IMR-90 (cell line): Measurements from ENCODE around the gene EFEMP2. TPM values are rescaled to one million over a fixed set of nuclear protein-coding genes. Genes with fewer than 3 reads are reported as not detected.

ENCODE experiments used
- ATAC-seq: fragments of 200-7000 bp; cut with Tn5 transposase; 2 replicates; pipeline ENCODE4 v1.9.1; 2020; ENCODE audit warnings: low read depth, mild to moderate bottlenecking, moderate library complexity
- BruUV-seq: library from RNA; stranded (reverse); fragments of 400-500 nt; replicated peaks from 2 replicates; lab custom pipeline; 2021; lab: Mats Ljungman, UMichigan
- CTCF ChIA-PET: fragments of 300-600 bp; formaldehyde crosslinking; extraction: SDS; loops from one replicate; lab custom pipeline; 2021; ENCODE audit warnings: antibody characterized with exemption; lab: Yijun Ruan, JAX
- POLR2A ChIA-PET: fragments of 300-600 bp; sonication (Branson Sonifier 250); formaldehyde crosslinking; loops from one replicate; lab custom pipeline; 2022; ENCODE audit warnings: antibody characterized with exemption; ENCODE audit not compliant: unreplicated experiment; lab: Charles Lee
- DNase-seq: peaks from one replicate; pipeline ENCODE4 v3.0.0; 2013
- H2AFZ ChIP-seq: replicated peaks from 2 replicates; pipeline ENCODE3; 2013; ENCODE audit warnings: low read length, mild to moderate bottlenecking; ENCODE audit not compliant: poor library complexity
- H2AK5ac ChIP-seq: 2 replicates; pipeline ENCODE4 v1.6.1; 2013; ENCODE audit warnings: low read depth, low read length, inconsistent platforms
- H2AK9ac ChIP-seq: replicated peaks from 2 replicates; pipeline ENCODE3; 2013; ENCODE audit warnings: mild to moderate bottlenecking, low read depth, low read length, moderate library complexity; ENCODE audit not compliant: poor library complexity
- H2BK120ac ChIP-seq: 2 replicates; pipeline ENCODE4 v1.6.1; 2013; ENCODE audit warnings: low read depth, low read length, inconsistent platforms
- H2BK15ac ChIP-seq: 3 replicates; pipeline ENCODE4 v1.6.1; 2013; ENCODE audit warnings: low read depth, low read length, inconsistent platforms
- H2BK20ac ChIP-seq: 2 replicates; pipeline ENCODE4 v1.6.1; 2013; ENCODE audit warnings: low read depth, mild to moderate bottlenecking, inconsistent platforms, low read length, moderate library complexity
- H2BK5ac ChIP-seq: 2 replicates; pipeline ENCODE4 v1.6.1; 2013; ENCODE audit warnings: mild to moderate bottlenecking, low read depth, low read length, inconsistent platforms; ENCODE audit not compliant: poor library complexity, severe bottlenecking
- H3K14ac ChIP-seq: replicated peaks from 2 replicates; pipeline ENCODE4 v1.6.1; 2013; ENCODE audit warnings: low read depth, low read length, inconsistent platforms
- H3K18ac ChIP-seq: 2 replicates; pipeline ENCODE4 v1.6.1; 2013; ENCODE audit warnings: low read depth, low read length, control low read depth
- H3K23ac ChIP-seq: 2 replicates; pipeline ENCODE4 v1.6.1; 2013; ENCODE audit warnings: low read depth, low read length, inconsistent platforms
- H3K27ac ChIP-seq: 2 replicates; pipeline ENCODE4 v1.5.1; 2013; ENCODE audit warnings: mild to moderate bottlenecking, control low read depth, low read length; ENCODE audit not compliant: insufficient read depth
- H3K27me3 ChIP-seq: 2 replicates; pipeline ENCODE4 v1.6.1; 2013; ENCODE audit warnings: low read length; ENCODE audit not compliant: control insufficient read depth, insufficient read depth
- H3K36me3 ChIP-seq: 2 replicates; pipeline ENCODE4 v1.6.1; 2013; ENCODE audit warnings: low read length, mixed read lengths; ENCODE audit not compliant: control insufficient read depth, insufficient read depth
- H3K4ac ChIP-seq: 2 replicates; pipeline ENCODE4 v1.6.1; 2013; ENCODE audit warnings: low read depth, low read length, inconsistent platforms
- H3K4me1 ChIP-seq: 2 replicates; pipeline ENCODE4 v1.6.1; 2013; ENCODE audit warnings: low read length, mixed read lengths; ENCODE audit not compliant: control insufficient read depth, insufficient read depth
- H3K4me2 ChIP-seq: 2 replicates; pipeline ENCODE4 v1.6.1; 2013; ENCODE audit warnings: low read depth, mild to moderate bottlenecking, control low read depth, low read length, moderate library complexity
- H3K4me3 ChIP-seq: 2 replicates; pipeline ENCODE4 v1.5.1; 2013; ENCODE audit warnings: low read depth, mild to moderate bottlenecking, control low read depth, low read length, moderate library complexity; ENCODE audit not compliant: insufficient read depth
- H3K56ac ChIP-seq: 2 replicates; pipeline ENCODE4 v1.6.1; 2013; ENCODE audit warnings: low read length, inconsistent platforms; ENCODE audit not compliant: insufficient read depth; ENCODE audit errors: extremely low read depth
- H3K79me1 ChIP-seq, 2 experiments: 2 replicates each; pipeline ENCODE4 v1.6.1; 2013; ENCODE audit warnings: low read length in 2 of 2, inconsistent platforms in 1 of 2, low read depth in 1 of 2
- H3K9ac ChIP-seq: 2 replicates; pipeline ENCODE4 v1.6.1; 2013; ENCODE audit warnings: low read depth, low read length, control low read depth
- H3K9me1 ChIP-seq: 2 replicates; pipeline ENCODE4 v1.6.1; 2013; ENCODE audit warnings: low read length, inconsistent platforms; ENCODE audit not compliant: insufficient read depth
- H3K9me3 ChIP-seq: 2 replicates; pipeline ENCODE4 v1.6.1; 2013; ENCODE audit warnings: low read length; ENCODE audit not compliant: control insufficient read depth, insufficient read depth
- H4K20me1 ChIP-seq: 2 replicates; pipeline ENCODE4 v1.6.1; 2013; ENCODE audit warnings: low read length, inconsistent platforms; ENCODE audit not compliant: insufficient read depth
- H4K5ac ChIP-seq: 2 replicates; pipeline ENCODE4 v1.6.1; 2013; ENCODE audit warnings: mild to moderate bottlenecking, low read depth, low read length, control low read depth
- H4K8ac ChIP-seq, 2 experiments: 2 replicates each; pipeline ENCODE4 v1.6.1; 2013; ENCODE audit warnings: low read depth in 2 of 2, low read length in 2 of 2, control low read depth in 1 of 2, inconsistent platforms in 1 of 2
- H4K91ac ChIP-seq: 2 replicates; pipeline ENCODE4 v1.6.1; 2013; ENCODE audit warnings: low read depth, low read length, inconsistent platforms; ENCODE audit not compliant: insufficient read depth
- CTCF ChIP-seq: conservative IDR thresholded peaks from 2 replicates; pipeline ENCODE4 v1.5.1; 2012; ENCODE audit warnings: mild to moderate bottlenecking, low read depth, low read length, improper control_type of control experiment
- NFE2L2 ChIP-seq: fragments of 150-350 bp; IDR thresholded peaks from 2 replicates; pipeline ENCODE4 v1.6.1; 2016; ENCODE audit warnings: low read depth, mild to moderate bottlenecking, low read length
- POLR2A ChIP-seq: IDR thresholded peaks from 2 replicates; pipeline ENCODE4 v1.6.1; 2012; ENCODE audit warnings: mild to moderate bottlenecking, low read depth, low read length
- RAD21 ChIP-seq: IDR thresholded peaks from 2 replicates; pipeline ENCODE4 v1.6.1; 2012; ENCODE audit warnings: low read length, improper control_type of control experiment
- RCOR1 ChIP-seq: IDR thresholded peaks from 2 replicates; pipeline ENCODE4 v1.6.1; 2012; ENCODE audit warnings: mild to moderate bottlenecking, low read length, improper control_type of control experiment; ENCODE audit not compliant: insufficient replicate concordance
- WGBS, 2 experiments: methylation state at CpG; one replicate each; pipeline versions ENCODE4 v1.1.5 to v1.1.7; 2013; ENCODE audit warnings: missing lambda C conversion rate in 2 of 2; ENCODE audit not compliant: insufficient read length in 1 of 2; ENCODE audit errors: extremely low coverage in 2 of 2; 5-methylcytosine and 5-hydroxymethylcytosine counted together
- dilution Hi-C: fragments of 300-500 bp; cut with HindIII; formaldehyde crosslinking; loops from one replicate; pipeline ENCODE4 v1.14.3; 2018; ENCODE audit warnings: low sequenced_read_pairs; ENCODE audit not compliant: unreplicated experiment
- in situ Hi-C: fragments of 300-500 bp; cut with MboI; formaldehyde crosslinking; loops from 3 replicates; pipeline ENCODE4 v1.14.3; 2019; ENCODE audit warnings: low sequenced_read_pairs, inconsistent platforms, mixed read lengths
- intact Hi-C: fragments of 100-400 bp; cut with micrococcal nuclease; formaldehyde crosslinking; loops from 2 replicates; pipeline ENCODE4 v1.10.0; 2022
- polyA plus RNA-seq, 3 experiments: library from polyadenylated mRNA; depleted of rRNA; stranded (reverse); fragments of >200 nt; gene quantifications; 2 replicates each; pipeline ENCODE4 v1.2.3, GENCODE V29; 2012; ENCODE audit warnings: low replicate concordance in 1 of 3
- total RNA-seq: library from RNA; depleted of rRNA; stranded (reverse); fragments of >200 nt; gene quantifications from 2 replicates; pipeline ENCODE4 v1.2.3, GENCODE V29; 2012
- TF ChIP-seq, protein P1 (sequence below): fragments of 150-350 bp; IDR thresholded peaks from 2 replicates; pipeline ENCODE4 v1.6.1; 2016; ENCODE audit warnings: low read depth, mild to moderate bottlenecking, low read length, moderate library complexity, borderline replicate concordance

The EFEMP2 gene
- total and polyA plus RNA-seq, 2 of the 4 experiments (the other 2 are of a cell fraction): 62.7 to 431 TPM

- peaks cover 39% of the 10 kb centered on the region for H4K20me1 ChIP-seq
- POLR2A ChIA-PET: interaction anchor here (0.5 to 1.6 kb wide), 2 partner anchors 9 to 200 kb away, joined by 3 to 5 read pairs; no protein-coding TSS in a partner anchor
These were observed 9.4 kb downstream of the EFEMP2 start for GRCh38 chr11:65862941-65863888.

More at GRCh38 chr11:65862941-65863888, 9.4 kb downstream of the EFEMP2 start:
- Histone ChIP-seq H4K8ac (0 out of 4 replicates have a peak overlapping the region, but pooled peaks of 1 of the 2 experiments have one; percentile 4), H4K91ac (no peak overlapping the region; the same call in 1 of the 2 replicates), H3K4me3 (no peak overlapping the region), H3K36me3 (peaks cover 65% of the 10 kb centered on the region), H3K27ac (no peak overlapping the region), H2BK15ac (no peak overlapping the region), H3K9me1 (peaks cover 5% of the 10 kb centered on the region; the same call in 1 of the 2 replicates), H4K5ac (no peak overlapping the region), H3K56ac (no peak overlapping the region), H2AK5ac (no peak overlapping the region; the same call in 1 of the 2 replicates), H3K79me1 (peaks cover 9 to 71% of the 10 kb centered on the region in 2 experiments), H3K9ac (no peak overlapping the region), H3K9me3 (no peaks in the 10 kb centered on the region), H3K18ac (no peak overlapping the region), H3K4me1 (peaks cover 7% of the 10 kb centered on the region), H3K23ac (no peak overlapping the region), H2BK5ac (no peak overlapping the region), H2AK9ac (peak overlapping the region; percentile 70), H2BK120ac (no peak overlapping the region), H3K4ac (no peak overlapping the region), H3K4me2 (no peak overlapping the region), H3K14ac (no peak overlapping the region), H2BK20ac (no peak overlapping the region), H3K27me3 (no peaks in the 10 kb centered on the region), H2AFZ (no peak overlapping the region)
- CTCF ChIA-PET: no interaction called here
- BruUV-seq: no TSS peak
- ATAC-seq (no peak), DNase-seq (no peak)
- in situ Hi-C loops: no loop called here
- TF ChIP-seq NFE2L2 (no peak), CTCF (no peak), RCOR1 (no peak), RAD21 (no peak), POLR2A (no peak)
- TF ChIP-seq, protein P1, sequence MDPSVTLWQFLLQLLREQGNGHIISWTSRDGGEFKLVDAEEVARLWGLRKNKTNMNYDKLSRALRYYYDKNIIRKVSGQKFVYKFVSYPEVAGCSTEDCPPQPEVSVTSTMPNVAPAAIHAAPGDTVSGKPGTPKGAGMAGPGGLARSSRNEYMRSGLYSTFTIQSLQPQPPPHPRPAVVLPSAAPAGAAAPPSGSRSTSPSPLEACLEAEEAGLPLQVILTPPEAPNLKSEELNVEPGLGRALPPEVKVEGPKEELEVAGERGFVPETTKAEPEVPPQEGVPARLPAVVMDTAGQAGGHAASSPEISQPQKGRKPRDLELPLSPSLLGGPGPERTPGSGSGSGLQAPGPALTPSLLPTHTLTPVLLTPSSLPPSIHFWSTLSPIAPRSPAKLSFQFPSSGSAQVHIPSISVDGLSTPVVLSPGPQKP: no peak
- dilution Hi-C loops: no loop called here
- whole genome bisulfite sequencing, 2 experiments: 99% methylated on average over 15 of the region's 24 CpGs; no CpG with 5 or more reads in 1 of the 2 experiments
- intact Hi-C loops: no loop called here
